DMS 273 (cell line): ENCODE measurements around the gene TTLL11.
"Not testable (repeated sequence)": the region's sequence is repeated elsewhere in the genome, so short reads cannot be mapped to it uniquely, and the experiment has no call there.

ENCODE experiments used
- DNase-seq: peaks from one replicate; lab custom pipeline; 2025; ENCODE audit not compliant: unreplicated experiment; lab: John Stamatoyannopoulos, UW

The TTLL11 gene

GRCh38 chr9:122085260-122085659 is 7.8 kb downstream of the TTLL11 start:
- DNase-seq = no peak

GRCh38 chr9:122084026-122084675 is 9.0 kb downstream of the TTLL11 start:
- peak; percentile 41 for DNase-seq

- no peak for DNase-seq
Observed at GRCh38 chr9:122080986-122081385, 12.1 kb downstream of the TTLL11 start.

GRCh38 chr9:122078557-122078956 is 14.6 kb downstream of the TTLL11 start:
- DNase-seq = no peak

GRCh38 chr9:122076773-122077172 is 16.3 kb downstream of the TTLL11 start:
- no peak for DNase-seq

- DNase-seq = no peak
Observed at GRCh38 chr9:122076117-122076516, 17.0 kb downstream of the TTLL11 start.

- no peak for DNase-seq
Observed at GRCh38 chr9:122075135-122076030, 17.7 kb downstream of the TTLL11 start.

- DNase-seq = no peak
Observed at GRCh38 chr9:122071715-122072114, 21.4 kb downstream of the TTLL11 start.

- no peak for DNase-seq
Observed at GRCh38 chr9:122070728-122071515, 22.2 kb downstream of the TTLL11 start.

- not testable (repeated sequence) for DNase-seq
Observed at GRCh38 chr9:122066680-122067079, 26.4 kb downstream of the TTLL11 start.

- DNase-seq = no peak
Observed at GRCh38 chr9:122065923-122066629, 27.0 kb downstream of the TTLL11 start.

GRCh38 chr9:122060481-122060880 is 32.6 kb downstream of the TTLL11 start:
- DNase-seq = no peak

- no peak for DNase-seq
Observed at GRCh38 chr9:122059955-122060324, 33.2 kb downstream of the TTLL11 start.

GRCh38 chr9:122059214-122059954 is 33.7 kb downstream of the TTLL11 start:
- no peak for DNase-seq

GRCh38 chr9:122058709-122059108 is 34.4 kb downstream of the TTLL11 start:
- DNase-seq = peak; percentile 50

- no peak for DNase-seq
Observed at GRCh38 chr9:122058051-122058450, 35.1 kb downstream of the TTLL11 start.

GRCh38 chr9:122057211-122057610 is 35.9 kb downstream of the TTLL11 start:
- no peak for DNase-seq

- no peak for DNase-seq
Observed at GRCh38 chr9:122056484-122056883, 36.6 kb downstream of the TTLL11 start.

- DNase-seq = no peak
Observed at GRCh38 chr9:122055701-122056100, 37.4 kb downstream of the TTLL11 start.
